Frontal cortex (tissue), 4 donors: Measurements from ENCODE around the gene IL1RN. TPM values are rescaled to one million over a fixed set of nuclear protein-coding genes. Genes with fewer than 3 reads are reported as not detected.
"Not testable (repeated sequence)": the region's sequence is repeated elsewhere in the genome, so short reads cannot be mapped to it uniquely, and the experiment has no call there.

Source experiments
- DNase-seq, 2 donors: peaks; one replicate each; pipeline ENCODE4 v3.0.0; 2012; ENCODE audit warnings: low spot score in 2 of 2
- FAIRE-seq: peaks from 2 replicates; lab custom pipeline; 2012; peaks lifted over from hg19 to GRCh38; lab: Jason Lieb, UNC
- total RNA-seq: library from RNA; depleted of rRNA; stranded (reverse); fragments of >200 nt; gene quantifications from one replicate; pipeline ENCODE4 v1.2.3, GENCODE V29; 2014
- donor health status: control.
- donor health status: control.
- donor health status: control.

Gene IL1RN, protein sequence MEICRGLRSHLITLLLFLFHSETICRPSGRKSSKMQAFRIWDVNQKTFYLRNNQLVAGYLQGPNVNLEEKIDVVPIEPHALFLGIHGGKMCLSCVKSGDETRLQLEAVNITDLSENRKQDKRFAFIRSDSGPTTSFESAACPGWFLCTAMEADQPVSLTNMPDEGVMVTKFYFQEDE
- not detected for total RNA-seq

DNA sequence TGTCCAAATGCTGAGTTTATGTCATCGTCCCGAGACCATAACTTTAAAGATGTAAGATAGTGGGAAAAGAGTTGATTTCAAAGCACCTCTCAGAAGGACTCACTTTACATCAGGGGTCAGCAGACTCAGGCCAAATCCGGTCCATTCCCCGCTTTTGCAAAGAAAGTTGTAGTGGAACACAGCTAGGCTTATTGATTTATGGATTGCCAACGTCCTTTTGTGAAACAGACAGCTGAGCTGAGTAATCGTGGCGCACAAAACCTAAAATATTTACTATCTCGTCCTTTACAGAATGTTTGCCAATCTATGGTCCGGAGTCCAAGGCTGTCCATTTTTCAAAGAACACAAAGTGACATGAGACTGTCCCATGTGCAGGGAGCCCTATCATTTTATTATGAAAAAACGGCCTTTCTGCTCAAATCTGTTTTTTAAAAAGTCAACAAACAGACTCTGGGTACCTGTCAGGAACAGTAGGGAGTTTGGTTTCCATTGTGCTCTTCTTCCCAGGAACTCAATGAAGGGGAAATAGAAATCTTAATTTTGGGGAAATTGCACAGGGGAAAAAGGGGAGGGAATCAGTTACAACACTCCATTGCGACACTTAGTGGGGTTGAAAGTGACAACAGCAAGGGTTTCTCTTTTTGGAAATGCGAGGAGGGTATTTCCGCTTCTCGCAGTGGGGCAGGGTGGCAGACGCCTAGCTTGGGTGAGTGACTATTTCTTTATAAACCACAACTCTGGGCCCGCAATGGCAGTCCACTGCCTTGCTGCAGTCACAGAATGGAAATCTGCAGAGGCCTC, at the start of gene IL1RN:
Gene IL1RN, plus strand, starts transcription at position 754 of the 801 bp plus-strand sequence. Its CDS starts 27 bp downstream, at position 781.
- FAIRE-seq, result no peak
- no peak for DNase-seq

DNA sequence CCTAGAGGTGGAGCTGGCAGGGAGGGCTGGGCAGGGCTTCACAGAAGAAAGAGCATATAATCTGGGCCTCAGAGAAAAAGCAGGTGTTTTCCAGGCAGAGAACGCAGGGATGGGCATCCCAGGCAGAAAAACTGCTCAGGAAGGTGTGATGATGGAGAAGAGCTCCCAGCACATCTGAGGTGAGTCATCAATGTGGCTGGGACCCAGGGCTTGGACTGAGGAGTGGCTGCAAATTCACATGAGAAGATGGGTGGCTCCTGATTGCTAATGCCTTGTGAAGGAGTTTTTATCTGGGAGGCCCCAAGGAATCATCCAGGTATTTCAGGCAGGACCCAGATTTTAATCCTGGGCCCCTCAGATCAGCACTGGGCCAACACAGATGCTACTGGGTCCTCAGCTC, 49.5 kb upstream of the IL1RN start:
- no peak for FAIRE-seq
- no peak for DNase-seq

- no peak for FAIRE-seq
- DNase-seq, result no peak
Observed at GRCh38 chr2:113078350-113078839, 49.0 kb upstream of the IL1RN start.

- FAIRE-seq (no peak), DNase-seq (no peak)
Observed at GRCh38 chr2:113079131-113079530, 48.3 kb upstream of the IL1RN start.

GRCh38 chr2:113080134-113080533, 47.3 kb upstream of the IL1RN start:
- FAIRE-seq (no peak), DNase-seq (peak in 1 of 2 donors; percentile 14)

DNA sequence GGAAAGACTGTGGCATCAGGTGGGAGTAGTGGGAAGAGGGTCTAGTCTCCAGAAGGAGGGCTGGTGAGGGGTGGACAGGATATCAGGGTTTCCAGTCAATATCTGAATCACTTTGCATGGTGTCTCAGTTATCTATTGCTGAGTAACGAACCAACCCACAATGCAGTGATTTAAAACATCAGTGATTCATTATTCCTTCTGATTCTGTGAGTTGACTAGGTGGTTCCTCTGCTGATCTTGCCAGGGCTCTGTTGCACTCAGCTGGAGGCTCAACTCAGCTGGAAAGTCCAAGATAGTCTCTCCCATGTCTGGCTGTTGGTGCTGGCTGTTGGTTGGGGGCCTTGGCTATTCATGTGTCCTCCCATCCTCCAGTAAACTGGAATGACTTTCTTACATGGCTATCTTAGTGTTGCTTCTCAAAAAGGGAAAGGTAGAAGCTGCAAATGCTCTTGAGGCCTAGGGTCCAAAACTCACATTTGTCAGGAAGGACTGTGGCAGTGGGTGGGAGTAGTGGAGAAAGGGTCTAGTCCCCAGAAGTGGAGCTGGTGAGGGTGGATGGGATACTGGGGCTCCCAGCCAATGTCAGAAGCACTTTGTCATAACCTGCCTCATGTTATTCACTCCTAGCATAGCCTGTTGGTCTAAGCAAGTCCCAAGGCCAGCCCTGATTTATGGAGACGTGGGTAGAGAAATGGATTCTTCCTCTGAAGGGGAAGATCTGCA, 45.7 kb upstream of the IL1RN start:
- FAIRE-seq (no peak), DNase-seq (no peak)

- DNase-seq (no peak), FAIRE-seq (no peak)
Observed at GRCh38 chr2:113083296-113083695, 44.1 kb upstream of the IL1RN start.

- no peak for FAIRE-seq
- no peak for DNase-seq
Observed at GRCh38 chr2:113084249-113085000, 43.0 kb upstream of the IL1RN start.

- FAIRE-seq (no peak), DNase-seq (no peak)
Observed at GRCh38 chr2:113085542-113085941, 41.9 kb upstream of the IL1RN start.

- no peak for DNase-seq
- no peak for FAIRE-seq
Observed at GRCh38 chr2:113088213-113088992, 39.0 kb upstream of the IL1RN start.

GRCh38 chr2:113089916-113090315, 37.5 kb upstream of the IL1RN start:
- DNase-seq (no peak), FAIRE-seq (no peak)

DNA sequence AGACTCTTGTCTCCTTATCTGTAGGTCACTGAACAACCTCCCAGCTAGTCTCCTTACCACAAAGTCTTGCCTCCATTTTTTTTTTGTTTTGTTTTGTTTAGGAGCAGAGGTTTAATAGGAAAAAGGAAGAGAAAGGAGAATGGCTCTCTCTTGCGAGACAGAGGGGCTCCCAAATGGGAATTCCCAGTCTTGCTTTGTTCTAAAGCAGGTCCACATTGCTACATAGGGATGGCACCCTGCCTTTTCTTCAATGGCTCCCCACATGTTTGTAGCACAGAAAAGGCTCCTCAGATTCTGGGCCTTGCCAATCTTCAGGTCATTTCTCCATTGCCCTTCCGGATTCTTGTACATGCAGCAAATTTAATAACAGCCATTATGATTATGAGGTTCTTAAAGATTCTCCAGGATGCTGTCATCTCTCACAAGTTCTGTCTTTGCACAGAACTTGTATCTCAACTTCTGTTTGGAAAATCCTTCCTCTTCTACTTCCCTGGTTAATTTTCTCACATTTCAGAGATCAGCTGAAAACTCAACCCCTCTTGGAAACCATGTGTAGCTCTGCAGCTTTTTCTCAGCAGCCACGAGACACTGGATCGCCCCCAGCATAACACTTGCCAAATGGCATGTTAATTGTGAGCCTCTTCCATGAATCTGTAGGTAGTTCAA, 36.0 kb upstream of the IL1RN start:
- DNase-seq, result no peak
- FAIRE-seq, result no peak

- no peak for FAIRE-seq
Observed at GRCh38 chr2:113092864-113093612, 34.4 kb upstream of the IL1RN start.

GRCh38 chr2:113093613-113093977, 33.8 kb upstream of the IL1RN start:
- DNase-seq (no peak), FAIRE-seq (no peak)

More at GRCh38 chr2:113092864-113093612, 34.4 kb upstream of the IL1RN start:
- no peak for DNase-seq

DNA sequence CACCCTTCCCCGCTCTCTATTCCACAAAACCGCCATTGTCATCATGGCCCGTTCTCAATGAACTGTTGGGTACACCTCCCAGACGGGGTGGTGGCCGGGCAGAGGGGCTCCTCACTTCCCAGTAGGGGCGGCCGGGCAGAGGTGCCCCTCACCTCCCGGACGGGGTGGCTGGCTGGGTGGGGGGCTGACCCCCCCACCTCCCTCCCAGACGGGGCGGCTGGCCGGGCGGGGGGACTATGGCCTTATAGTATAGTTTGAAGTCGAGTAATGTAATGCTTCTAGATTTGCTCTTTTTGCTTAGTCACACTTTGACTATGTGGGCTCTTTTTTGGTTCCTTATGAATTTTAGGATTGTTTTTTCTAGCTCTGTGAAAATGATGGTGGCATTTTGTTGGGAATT, 31.1 kb upstream of the IL1RN start:
- FAIRE-seq, DNase-seq: not testable (repeated sequence)

DNA sequence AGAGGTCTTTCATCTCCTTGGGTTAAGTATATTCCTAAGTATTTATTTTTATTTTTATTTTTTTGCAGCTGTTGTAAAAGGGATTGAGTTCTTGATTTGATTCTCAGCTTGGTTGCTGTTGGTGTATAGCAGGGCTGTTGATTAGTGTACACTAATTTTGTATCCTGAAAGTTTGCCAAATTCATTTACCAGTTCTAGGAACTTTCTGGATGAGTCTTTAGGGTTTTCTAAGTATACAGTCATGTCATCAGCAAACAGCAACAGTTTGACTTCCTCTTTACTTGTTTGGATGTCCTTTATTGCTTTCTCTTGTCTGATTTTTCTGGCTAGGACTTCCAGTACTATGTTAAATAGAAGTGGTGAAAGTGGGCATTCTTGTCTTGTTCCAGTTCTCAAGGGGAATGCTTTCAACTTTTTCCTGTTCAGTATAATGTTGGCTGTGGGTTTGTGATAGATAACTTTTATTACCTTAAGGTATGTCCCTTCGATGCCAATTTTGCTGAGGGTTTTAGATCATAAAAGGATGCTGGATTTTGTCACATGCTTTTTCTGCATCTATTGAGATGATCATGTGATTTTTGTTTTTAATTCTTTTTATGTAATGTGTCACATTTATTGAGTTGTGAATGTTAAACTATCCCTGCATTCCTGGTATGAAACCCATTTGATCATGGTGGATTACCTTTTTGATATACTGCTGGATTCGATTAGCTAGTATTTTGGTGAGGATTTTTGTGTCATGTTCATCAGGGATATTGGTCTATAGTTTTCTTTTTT, 30.4 kb upstream of the IL1RN start:
- DNase-seq, FAIRE-seq: not testable (repeated sequence)

DNA sequence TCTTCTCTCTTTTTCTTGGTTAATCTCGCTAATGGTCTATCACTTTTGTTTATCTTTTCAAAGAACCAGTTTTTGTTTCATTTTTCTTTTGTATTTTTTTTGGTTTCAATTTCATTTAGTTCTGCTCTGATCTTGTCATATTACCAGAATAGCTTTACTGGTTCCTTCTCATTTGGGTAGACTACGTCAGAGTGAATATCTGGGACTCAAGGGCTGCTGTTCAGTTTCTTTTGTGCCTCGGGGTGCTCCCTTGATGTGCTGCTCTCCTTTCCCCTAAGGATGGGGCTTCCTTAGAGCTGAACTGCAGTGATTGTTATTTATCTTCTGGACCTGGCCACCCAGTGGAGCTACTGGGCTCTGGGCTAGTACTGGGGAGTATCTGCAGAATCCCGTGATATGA, 29.4 kb upstream of the IL1RN start:
- FAIRE-seq (no peak), DNase-seq (no peak)
